ENCODE results near the gene DSG3.

Gene DSG3

GRCh38 chr18:31447530-31448191 lies at the start of gene DSG3:
TSS of gene DSG3 (plus strand) at chr18:31447741. CDS start at chr18:31447878, 137 bp downstream.
- intact Hi-C loops (cut with DNase I) = no loop called here
- no peak for DNase-seq

- DNase-seq = no peak
- intact Hi-C loops (cut with DNase I) = no loop called here
Measured at GRCh38 chr18:31398191-31398590, 49.4 kb upstream of the DSG3 start.

- DNase-seq = no peak
- intact Hi-C loops (cut with DNase I) = no loop called here
Measured at GRCh38 chr18:31399306-31400032, 48.1 kb upstream of the DSG3 start.

GRCh38 chr18:31401156-31402025 lies 46.1 kb upstream of the DSG3 start:
- intact Hi-C loops (cut with DNase I) = no loop called here
- DNase-seq = no peak

- intact Hi-C loops (cut with DNase I) = no loop called here
- DNase-seq = no peak
Measured at GRCh38 chr18:31402026-31402373, 45.5 kb upstream of the DSG3 start.

GRCh38 chr18:31403409-31403808 lies 44.1 kb upstream of the DSG3 start:
- no peak for DNase-seq
- intact Hi-C loops (cut with DNase I) = no loop called here

- intact Hi-C loops (cut with DNase I) = no loop called here
- DNase-seq = no peak
Measured at GRCh38 chr18:31407649-31408048, 39.9 kb upstream of the DSG3 start.

GRCh38 chr18:31409276-31409675 lies 38.3 kb upstream of the DSG3 start:
- intact Hi-C loops (cut with DNase I) = no loop called here

GRCh38 chr18:31410716-31411483 lies 36.6 kb upstream of the DSG3 start:
- DNase-seq = peak in 3 of 10 donors; percentile 55 to 77 (median 73)
- intact Hi-C loops (cut with DNase I) = no loop called here

More at GRCh38 chr18:31409276-31409675, 38.3 kb upstream of the DSG3 start:
- peak in 2 of 10 donors; percentile 8 to 52 for DNase-seq

- DNase-seq = no peak
- intact Hi-C loops (cut with DNase I) = no loop called here
Measured at GRCh38 chr18:31413137-31413536, 34.4 kb upstream of the DSG3 start.

GRCh38 chr18:31417850-31418249 lies 29.7 kb upstream of the DSG3 start:
- intact Hi-C loops (cut with DNase I) = no loop called here

GRCh38 chr18:31419457-31419932 lies 28.0 kb upstream of the DSG3 start:
- DNase-seq = no peak
- intact Hi-C loops (cut with DNase I) = no loop called here

More at GRCh38 chr18:31417850-31418249, 29.7 kb upstream of the DSG3 start:
- no peak for DNase-seq

- DNase-seq = no peak
- intact Hi-C loops (cut with DNase I) = no loop called here
Measured at GRCh38 chr18:31420032-31420431, 27.5 kb upstream of the DSG3 start.

GRCh38 chr18:31420524-31420923 lies 27.0 kb upstream of the DSG3 start:
- no peak for DNase-seq
- intact Hi-C loops (cut with DNase I) = no loop called here

- intact Hi-C loops (cut with DNase I) = no loop called here
- DNase-seq = no peak
Measured at GRCh38 chr18:31424383-31424988, 23.1 kb upstream of the DSG3 start.

GRCh38 chr18:31426021-31426420 lies 21.5 kb upstream of the DSG3 start:
- intact Hi-C loops (cut with DNase I) = no loop called here
- DNase-seq = no peak

GRCh38 chr18:31426871-31427406 lies 20.6 kb upstream of the DSG3 start:
- intact Hi-C loops (cut with DNase I) = no loop called here
- DNase-seq = no peak

GRCh38 chr18:31428211-31428610 lies 19.3 kb upstream of the DSG3 start:
- intact Hi-C loops (cut with DNase I) = no loop called here
- DNase-seq = no peak

GRCh38 chr18:31429623-31430022 lies 17.9 kb upstream of the DSG3 start:
- no peak for DNase-seq
- intact Hi-C loops (cut with DNase I) = no loop called here

- no peak for DNase-seq
- intact Hi-C loops (cut with DNase I) = no loop called here
Measured at GRCh38 chr18:31430072-31430471, 17.5 kb upstream of the DSG3 start.
